Motor neuron (in vitro differentiated cells): Measurements from ENCODE around the gene TSPAN13. TPM values are rescaled to one million over a fixed set of nuclear protein-coding genes. Genes with fewer than 3 reads are reported as not detected.
A peak's percentile ranks its signal among the peaks of the same experiment; 100 is the strongest.

Source experiments
- ATAC-seq, 8 experiments: fragments of 200-7000 bp; cut with Tn5 transposase; replicated peaks in 6 of 8; 2 replicates each; pipeline ENCODE4 v1.8.0; 2021; ENCODE audit warnings: mild to moderate bottlenecking in 8 of 8, moderate library complexity in 8 of 8
- H3K27ac ChIP-seq, 2 donors: fragments of 250-450 bp; sonication (Bioruptor Pico); 2 replicates each; pipeline ENCODE4 v1.9.0; 2021; ENCODE audit warnings: antibody characterized with exemption in 2 of 2, mild to moderate bottlenecking in 2 of 2, moderate library complexity in 1 of 2
- H3K4me1 ChIP-seq, 2 donors: fragments of 250-450 bp; sonication (Bioruptor Pico); replicated peaks in 1 of 2; 2 replicates each; pipeline ENCODE4 v1.6.1; 2021; ENCODE audit warnings: antibody characterized with exemption in 2 of 2, mild to moderate bottlenecking in 2 of 2, moderate library complexity in 1 of 2
- H3K4me3 ChIP-seq, 5 donors: fragments of 250-450 bp; sonication (Bioruptor Pico); 2 replicates each; pipeline ENCODE4 v1.9.0; 2021; ENCODE audit warnings: antibody characterized with exemption in 5 of 5, mild to moderate bottlenecking in 5 of 5, moderate library complexity in 4 of 5
- WGBS, 10 experiments: fragments of 450-650 bp; shearing (Covaris generic); methylation state at CpG; one replicate each; pipeline ENCODE4 v1.0.0; 2022; 5-methylcytosine and 5-hydroxymethylcytosine counted together
- in situ Hi-C, 9 experiments: fragments of 400-800 bp; cut with MboI; loops; one replicate each; pipeline ENCODE4 v1.15.0; 2021; ENCODE audit warnings: low sequenced_read_pairs in 9 of 9, low pct_unique_long_range_greater_than_20kb in 2 of 9; ENCODE audit not compliant: unreplicated experiment in 9 of 9
- total RNA-seq, 8 experiments: library from RNA; unstranded; fragments of 300-600 nt; gene quantifications; 2 replicates each; pipeline versions ENCODE4 v1.2.3 to v1.2.4, GENCODE V29; 2022

The TSPAN13 gene
- total RNA-seq, 8 experiments from 2014 or later: 0.51 to 99.1 (median 67.3) TPM

DNA sequence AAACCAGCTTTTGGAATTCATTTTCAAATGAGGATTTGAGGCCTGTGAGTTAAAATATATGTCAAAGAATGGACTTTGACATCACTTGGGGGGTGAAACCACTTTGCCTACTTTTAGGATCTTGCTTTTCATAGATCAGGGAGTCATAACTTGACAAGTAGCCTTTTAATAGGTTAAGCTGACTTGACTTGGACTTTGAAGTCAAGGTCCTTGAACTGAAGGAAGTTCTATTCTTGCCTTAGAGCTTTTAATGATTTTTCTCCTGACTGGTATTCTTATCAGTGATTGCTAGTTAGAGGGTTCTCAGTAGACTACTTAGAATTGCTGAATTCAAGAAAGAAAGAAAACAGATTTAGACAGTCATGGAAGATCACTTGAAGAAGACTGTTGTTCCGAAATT, 33.6 kb downstream of the TSPAN13 start:
- Histone ChIP-seq H3K4me1 (peaks cover 2 to 3% of the 10 kb centered on the region in 2 donors), H3K4me3 (no peak overlapping the region), H3K27ac (no peak overlapping the region)
- ATAC-seq: no peak
- WGBS, 10 experiments: 60 to 100% (median 80%) methylated on average over 1 of the region's 1 CpG; no CpG with 5 or more reads in 1 of the 10 experiments
- in situ Hi-C loops: no loop called here

- no peak overlapping the region for H3K4me3 ChIP-seq
- ATAC-seq: no peak
- H3K4me1 ChIP-seq: peaks cover 2 to 11% of the 10 kb centered on the region in 2 donors
- 0 to 56% (median 25%) methylated on average over 1 of the region's 1 CpG; no CpG with 5 or more reads in 7 of the 10 experiments for WGBS, 10 experiments
- in situ Hi-C loops: no loop called here
- H3K27ac ChIP-seq: no peak overlapping the region
Measured at GRCh38 chr7:16791071-16791470, 37.5 kb downstream of the TSPAN13 start.

DNA sequence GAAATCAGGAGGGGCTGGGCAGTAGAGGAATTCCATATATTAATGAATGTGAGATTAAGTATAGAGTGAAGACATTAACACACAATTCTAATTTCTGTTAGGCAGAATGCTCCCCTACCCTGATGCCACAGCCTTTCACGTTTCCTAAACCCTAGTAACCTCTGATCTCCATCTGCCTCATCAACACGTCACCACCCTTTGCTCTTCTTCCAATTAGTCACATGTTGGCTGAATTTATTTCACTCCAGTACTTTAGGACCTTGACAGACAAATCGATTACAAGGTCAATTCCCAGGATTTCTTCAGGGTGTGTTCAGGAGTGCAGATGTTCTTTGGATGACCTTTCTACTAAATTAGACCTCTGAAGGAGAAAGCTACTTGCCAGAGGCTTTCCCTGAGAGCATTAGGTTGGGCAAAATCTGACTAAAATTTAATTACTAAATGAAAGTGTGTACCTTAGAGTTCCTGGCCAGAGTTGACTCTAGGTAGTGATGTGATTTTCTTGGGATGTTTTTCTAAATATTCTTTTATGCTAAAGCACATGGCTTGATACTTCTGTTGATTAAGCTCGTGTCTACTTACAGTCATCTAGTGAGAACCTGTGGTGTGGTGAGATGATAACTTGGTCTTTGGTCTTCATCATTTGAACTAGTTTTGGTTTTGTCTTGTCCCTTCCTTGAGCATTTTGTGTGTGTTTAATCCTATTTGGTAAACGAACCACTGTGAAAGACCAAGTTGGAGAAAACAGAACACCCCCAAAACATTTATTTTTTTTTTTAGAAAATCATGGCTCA, 38.5 kb downstream of the TSPAN13 start:
- H3K27ac ChIP-seq: no peak overlapping the region
- 0 to 100% (median 62%) methylated on average over 1 to 5 of the region's 5 CpGs for WGBS, 10 experiments
- in situ Hi-C loops: no loop called here
- peaks cover 2 to 11% of the 10 kb centered on the region in 2 donors for H3K4me1 ChIP-seq
- ATAC-seq: no peak
- H3K4me3 ChIP-seq: no peak overlapping the region

DNA sequence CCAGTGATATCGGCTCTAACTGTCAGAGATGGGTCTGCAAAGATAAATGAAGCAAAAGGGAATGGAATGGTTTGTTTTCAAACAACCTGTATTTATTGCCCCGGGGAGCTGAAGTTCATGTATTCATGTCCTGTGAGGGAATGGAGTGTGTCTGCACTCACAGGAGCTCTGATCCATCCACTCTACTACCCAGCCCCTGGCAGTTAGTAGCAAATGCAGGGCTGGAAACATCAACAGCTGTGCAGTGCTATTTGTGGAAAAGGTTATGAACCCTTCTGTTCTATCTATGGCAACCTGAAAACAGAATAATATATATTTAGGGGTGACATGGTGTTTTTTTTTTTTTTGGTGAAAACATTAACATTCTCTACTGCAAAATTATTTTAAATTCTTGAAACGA, 41.4 kb downstream of the TSPAN13 start:
- H3K4me1 ChIP-seq: peaks cover 2 to 11% of the 10 kb centered on the region in 2 donors
- ATAC-seq: peak in 4 of 8 experiments; percentile 21 to 56 (median 52)
- 17 to 100% (median 83%) methylated on average over 1 to 3 of the region's 3 CpGs; no CpG with 5 or more reads in 1 of the 10 experiments for WGBS, 10 experiments
- H3K4me3 ChIP-seq: no peak overlapping the region
- H3K27ac ChIP-seq: no peak overlapping the region
- in situ Hi-C loops: no loop called here

- 19 to 74% (median 62%) methylated on average over 2 to 6 of the region's 6 CpGs for WGBS, 10 experiments
- in situ Hi-C loops: no loop called here
- Histone ChIP-seq H3K4me1 (peaks cover 2 to 11% of the 10 kb centered on the region in 2 donors), H3K27ac (no peak overlapping the region), H3K4me3 (no peak overlapping the region)
- peak in 4 of 8 experiments; percentile 18 to 70 (median 43) for ATAC-seq
Measured at GRCh38 chr7:16795624-16796023, 42.1 kb downstream of the TSPAN13 start.

DNA sequence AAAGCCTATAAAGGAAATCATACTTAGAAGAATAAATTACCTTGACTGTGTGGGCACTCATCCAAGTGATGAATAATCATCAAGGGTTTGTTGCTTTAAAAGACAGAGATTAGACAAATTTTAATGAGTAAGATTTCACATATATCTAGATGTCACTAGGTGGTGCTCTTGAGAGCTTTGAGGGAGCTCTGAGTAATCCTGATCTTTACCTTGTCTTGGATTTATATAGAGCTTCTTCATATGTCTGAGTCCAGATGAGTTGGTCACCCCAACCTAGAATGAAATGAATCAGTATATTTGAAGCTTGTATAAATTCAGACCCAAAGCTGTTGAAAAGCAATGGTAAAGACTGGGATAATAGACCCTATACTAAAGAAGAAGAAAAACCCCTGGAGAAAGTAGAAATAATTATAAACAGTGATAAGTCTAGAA, 47.6 kb downstream of the TSPAN13 start:
- no peak overlapping the region for H3K27ac ChIP-seq
- H3K4me1 ChIP-seq: no peaks in the 10 kb centered on the region
- in situ Hi-C loops: loop anchor here in 1 of 9 experiments (10.0 kb wide), 1 partner anchor 114 kb away; no protein-coding TSS in a partner anchor
- peak in 5 of 8 experiments; percentile 42 to 85 (median 77) for ATAC-seq
- H3K4me3 ChIP-seq: no peak overlapping the region

DNA sequence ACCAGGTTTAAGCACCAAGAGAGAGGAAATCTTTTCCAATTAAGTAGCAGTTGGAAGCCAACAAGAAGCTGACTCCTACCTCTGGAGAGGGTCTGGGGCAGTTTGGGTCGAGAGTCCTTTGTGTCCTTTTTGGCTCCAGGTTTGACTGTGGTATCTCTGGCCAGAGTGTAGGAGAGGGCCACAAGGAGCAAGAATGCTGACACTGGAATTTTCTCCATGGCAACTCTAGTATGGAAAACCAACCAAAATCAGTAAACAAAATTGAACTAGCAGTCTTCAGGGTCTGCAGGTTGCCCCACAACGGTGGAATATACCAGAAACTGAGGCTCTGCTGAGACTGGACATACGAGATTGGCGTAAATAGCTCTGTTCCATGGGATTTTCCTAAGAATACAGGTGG, 48.0 kb downstream of the TSPAN13 start:
- ATAC-seq: no peak
- no peak overlapping the region for H3K4me3 ChIP-seq
- no peaks in the 10 kb centered on the region for H3K4me1 ChIP-seq
- in situ Hi-C loops: loop anchor here in 1 of 9 experiments (10.0 kb wide), 1 partner anchor 113 kb away; no protein-coding TSS in a partner anchor
- H3K27ac ChIP-seq: no peak overlapping the region
- 38 to 100% (median 80%) methylated on average over 2 to 4 of the region's 4 CpGs; no CpG with 5 or more reads in 1 of the 10 experiments for WGBS, 10 experiments

DNA sequence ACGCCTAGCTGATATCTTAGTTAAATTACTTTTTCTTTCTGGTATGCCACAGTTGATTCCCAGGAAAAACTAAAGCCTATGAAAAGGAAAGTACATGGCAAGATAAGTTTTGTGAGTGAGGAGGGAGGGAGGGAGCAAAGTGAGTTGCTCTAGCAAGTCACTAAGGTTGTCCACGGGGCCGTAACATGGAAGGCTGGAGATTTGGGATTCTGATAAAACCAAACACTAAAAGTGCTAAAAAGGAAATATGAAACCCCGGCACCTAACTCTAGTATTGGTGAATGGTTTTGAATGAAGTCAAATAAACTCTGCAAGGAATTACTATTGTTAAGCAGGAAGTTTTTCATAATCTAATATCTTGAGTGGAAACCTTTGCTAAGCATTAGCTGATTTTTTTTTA, 49.6 kb downstream of the TSPAN13 start:
- Histone ChIP-seq H3K27ac (no peak overlapping the region), H3K4me1 (no peaks in the 10 kb centered on the region), H3K4me3 (no peak overlapping the region)
- no peak for ATAC-seq
- in situ Hi-C loops: loop anchor here in 1 of 9 experiments (10.0 kb wide), 1 partner anchor 112 kb away; no protein-coding TSS in a partner anchor
- 80 to 100% (median 100%) methylated on average over 1 to 4 of the region's 4 CpGs; no CpG with 5 or more reads in 1 of the 10 experiments for WGBS, 10 experiments

DNA sequence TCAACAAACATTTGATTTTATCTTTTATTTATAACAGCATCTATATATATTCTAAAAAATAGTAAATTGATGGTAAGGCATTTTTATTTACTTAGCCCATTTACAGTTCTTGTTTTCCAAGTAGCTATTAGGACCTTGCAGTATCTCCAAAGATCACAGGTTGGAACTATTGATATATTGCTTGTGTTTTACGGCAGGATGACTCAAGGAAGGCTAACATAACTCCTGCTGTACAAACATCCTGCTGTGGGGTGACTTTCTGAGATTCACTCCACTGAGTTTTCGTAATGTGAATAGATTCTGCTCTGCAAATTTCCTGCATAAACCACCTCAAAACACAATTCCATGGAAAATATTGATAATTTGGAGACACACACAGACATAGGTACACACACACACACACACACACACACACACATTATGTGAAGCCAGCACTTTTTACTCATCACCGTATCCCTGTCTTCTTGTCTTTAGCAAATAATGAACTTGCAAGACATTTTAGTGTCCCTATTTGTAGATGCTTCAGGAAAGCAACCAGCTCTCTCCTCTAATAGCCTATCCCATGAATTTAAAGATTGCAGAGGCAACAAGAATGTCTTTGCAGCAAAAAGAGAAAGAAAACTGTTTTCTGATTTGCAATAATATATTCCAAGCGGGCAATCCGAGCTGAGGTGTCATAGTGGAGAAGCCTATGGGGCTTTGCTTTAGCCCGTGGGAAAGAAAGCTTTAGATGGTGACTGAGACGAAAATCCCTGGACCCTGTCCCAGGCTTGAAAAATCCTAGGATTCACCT, 50.5 kb downstream of the TSPAN13 start:
- ATAC-seq: no peak
- Histone ChIP-seq H3K4me3 (no peak overlapping the region), H3K4me1 (no peaks in the 10 kb centered on the region), H3K27ac (no peak overlapping the region)
- in situ Hi-C loops: loop anchor here in 1 of 9 experiments (10.0 kb wide), 1 partner anchor 111 kb away; no protein-coding TSS in a partner anchor
- 61 to 94% (median 85%) methylated on average over 2 to 7 of the region's 7 CpGs for WGBS, 10 experiments

DNA sequence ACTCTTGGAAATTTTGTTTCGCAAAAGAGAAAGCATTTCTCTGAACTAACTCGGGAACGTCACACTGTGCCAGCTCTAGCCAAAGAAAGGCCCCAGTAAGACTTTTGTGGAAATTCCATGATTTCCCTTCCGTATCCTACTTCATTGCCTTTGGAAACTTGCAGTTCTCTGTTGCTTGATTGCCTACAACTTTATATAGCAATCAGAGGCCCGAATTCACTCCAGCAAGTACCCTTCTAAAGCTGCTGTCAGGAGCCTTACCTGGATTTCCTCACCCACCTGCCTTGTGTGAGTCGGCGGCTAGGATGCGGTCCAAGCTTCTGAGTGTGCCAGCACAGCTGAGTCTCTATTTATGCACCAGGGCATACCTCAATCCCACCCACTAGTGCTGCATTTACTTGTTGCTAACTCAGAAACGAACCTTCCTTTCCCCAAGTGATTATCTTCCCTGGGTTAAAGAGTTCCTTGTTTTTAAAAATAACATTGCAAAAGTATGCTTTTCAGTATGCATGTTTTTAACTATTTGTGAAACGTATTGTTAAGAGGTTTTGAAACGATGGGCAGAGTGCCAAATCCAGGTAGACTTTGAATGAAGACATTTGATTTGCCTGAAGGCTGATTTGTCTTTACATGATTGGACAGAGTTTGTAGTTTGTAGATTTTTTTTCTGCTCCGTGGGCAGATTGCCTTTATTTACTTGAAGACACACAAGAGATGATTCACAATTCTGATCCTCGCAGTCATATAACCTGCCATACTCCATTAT, 51.3 kb downstream of the TSPAN13 start, which contains the start of gene AGR2:
Gene AGR2, minus strand, starts transcription at position 326 of the 766 bp plus-strand sequence. CDS start 3,203 bp downstream, outside the sequence.
- H3K4me3 ChIP-seq: no peak within 1 kb of the TSS
- no peak within 1 kb of the TSS for H3K27ac ChIP-seq
- no peak for ATAC-seq
- WGBS, 10 experiments: 63 to 95% (median 90%) methylated on average over 2 to 11 of the region's 13 CpGs
- in situ Hi-C loops: loop anchor here in 1 of 9 experiments (10.0 kb wide), 1 partner anchor 110 kb away; no protein-coding TSS in a partner anchor
- no peaks in the 10 kb centered on the region for H3K4me1 ChIP-seq

DNA sequence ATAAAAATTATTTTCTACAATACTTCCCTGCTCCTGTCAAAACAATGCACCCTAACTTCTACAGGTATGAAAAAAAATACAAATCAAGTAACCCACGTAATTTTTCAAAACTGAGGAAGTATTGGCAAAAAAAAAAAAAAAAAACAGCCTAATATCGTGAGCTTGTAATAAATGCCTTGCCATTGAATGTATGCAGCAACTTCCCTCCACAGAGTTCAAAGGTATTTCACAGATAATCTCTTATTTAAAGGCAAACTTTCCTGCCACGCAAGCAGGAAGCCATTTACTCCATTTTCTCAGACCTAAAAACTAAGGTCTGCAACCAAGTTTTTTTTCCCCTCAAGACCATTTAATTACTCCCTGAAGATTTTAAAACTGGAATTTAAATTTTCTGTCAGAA, 51.9 kb downstream of the TSPAN13 start:
- Histone ChIP-seq H3K4me1 (no peaks in the 10 kb centered on the region), H3K27ac (no peak overlapping the region), H3K4me3 (no peak overlapping the region)
- WGBS, 10 experiments: 58 to 91% (median 83%) methylated on average over 1 to 3 of the region's 3 CpGs
- in situ Hi-C loops: loop anchor here in 1 of 9 experiments (10.0 kb wide), 1 partner anchor 109 kb away; no protein-coding TSS in a partner anchor
- ATAC-seq: no peak

DNA sequence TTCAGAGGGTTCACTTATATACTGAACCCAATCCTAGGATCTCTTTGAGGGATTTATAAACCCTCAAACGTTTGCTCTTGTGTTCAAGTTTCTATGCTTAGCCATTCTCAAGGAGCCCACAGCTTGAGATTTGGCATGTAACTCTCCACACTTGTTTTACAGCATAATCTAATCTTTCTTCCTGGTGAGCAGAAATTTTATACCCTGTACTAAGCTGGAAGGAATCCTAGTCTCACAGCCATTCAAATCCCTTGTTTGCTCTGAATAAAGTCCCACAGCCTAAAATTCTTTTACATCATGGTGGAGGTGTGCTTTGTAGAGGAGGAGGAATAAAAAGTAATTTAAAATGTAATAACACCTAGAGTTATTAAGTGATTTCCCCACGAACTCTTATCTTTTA, 56.6 kb downstream of the TSPAN13 start:
- H3K4me3 ChIP-seq: no peak overlapping the region
- no peak for ATAC-seq
- in situ Hi-C loops: no loop called here
- H3K4me1 ChIP-seq: no peaks in the 10 kb centered on the region
- 10 to 73% (median 43%) methylated on average over 1 to 2 of the region's 2 CpGs; no CpG with 5 or more reads in 1 of the 10 experiments for WGBS, 10 experiments
- no peak overlapping the region for H3K27ac ChIP-seq
